Raji (cell line): ENCODE data around the gene SMARCE1.

ENCODE experiments used
- POLR2A ChIP-seq: IDR thresholded peaks from 2 replicates; pipeline ENCODE4 v1.6.1; 2011; ENCODE audit warnings: low read depth, low read length, control low read depth; ENCODE audit not compliant: insufficient read depth

Gene SMARCE1

DNA sequence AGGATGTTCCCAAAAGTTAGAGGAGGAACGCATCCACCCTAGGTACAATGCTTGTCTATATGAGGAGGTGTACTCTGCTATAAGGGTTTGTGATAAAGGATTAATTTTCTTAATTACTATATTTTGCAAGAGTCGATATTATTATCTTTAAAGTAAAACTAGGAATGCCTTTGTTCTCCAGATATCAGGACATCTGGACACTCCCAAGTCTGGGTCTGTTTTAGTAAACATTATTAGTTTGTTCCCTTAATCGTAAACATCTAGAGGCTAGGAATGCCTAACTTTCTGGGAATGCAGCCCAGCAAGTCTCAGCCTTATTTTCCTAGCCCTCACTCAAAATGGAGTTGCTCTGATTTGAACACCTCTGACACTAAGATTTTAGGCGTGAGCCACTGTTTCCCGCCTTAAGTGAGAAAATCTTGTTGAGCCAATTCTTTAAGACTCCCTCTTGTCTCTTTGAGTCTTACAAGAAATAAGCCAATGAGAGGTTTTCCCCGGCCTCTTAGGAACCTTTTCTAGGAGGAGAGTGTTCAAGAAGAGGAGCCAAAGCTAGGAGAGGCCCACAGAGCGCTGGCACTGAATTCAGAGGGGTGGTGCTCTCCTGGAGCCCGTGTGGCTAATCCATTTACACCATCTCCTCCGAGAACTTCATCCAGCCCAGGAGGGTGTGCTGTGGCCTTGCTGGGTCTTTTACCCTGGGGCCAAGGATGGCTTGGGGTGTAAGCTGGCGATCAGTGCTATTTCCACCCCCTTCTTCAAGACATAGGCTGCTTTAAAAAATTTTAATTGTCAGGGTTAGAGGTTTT, 40.9 kb downstream of the SMARCE1 start:
- no peak for TF ChIP-seq POLR2A

DNA sequence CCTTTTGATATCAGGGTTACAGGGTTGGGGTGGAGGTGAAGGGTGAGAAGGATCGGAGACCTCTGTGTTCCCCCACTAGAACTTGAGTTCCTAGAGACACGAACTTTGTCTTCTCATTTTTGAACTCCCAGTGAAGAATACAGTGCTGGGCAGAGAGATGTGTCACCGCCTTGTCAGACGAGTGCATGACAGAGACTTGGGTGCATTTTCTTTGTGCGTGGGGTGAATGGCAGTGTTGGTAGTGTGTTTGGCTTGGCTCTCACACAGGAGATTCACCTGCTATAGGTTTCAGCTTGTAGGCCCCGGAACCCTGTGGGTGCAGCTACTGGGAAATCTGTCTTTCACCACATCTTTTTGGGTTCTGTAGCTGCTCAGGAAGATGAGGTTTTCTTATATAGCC, 42.3 kb downstream of the SMARCE1 start:
- no peak for TF ChIP-seq POLR2A

DNA sequence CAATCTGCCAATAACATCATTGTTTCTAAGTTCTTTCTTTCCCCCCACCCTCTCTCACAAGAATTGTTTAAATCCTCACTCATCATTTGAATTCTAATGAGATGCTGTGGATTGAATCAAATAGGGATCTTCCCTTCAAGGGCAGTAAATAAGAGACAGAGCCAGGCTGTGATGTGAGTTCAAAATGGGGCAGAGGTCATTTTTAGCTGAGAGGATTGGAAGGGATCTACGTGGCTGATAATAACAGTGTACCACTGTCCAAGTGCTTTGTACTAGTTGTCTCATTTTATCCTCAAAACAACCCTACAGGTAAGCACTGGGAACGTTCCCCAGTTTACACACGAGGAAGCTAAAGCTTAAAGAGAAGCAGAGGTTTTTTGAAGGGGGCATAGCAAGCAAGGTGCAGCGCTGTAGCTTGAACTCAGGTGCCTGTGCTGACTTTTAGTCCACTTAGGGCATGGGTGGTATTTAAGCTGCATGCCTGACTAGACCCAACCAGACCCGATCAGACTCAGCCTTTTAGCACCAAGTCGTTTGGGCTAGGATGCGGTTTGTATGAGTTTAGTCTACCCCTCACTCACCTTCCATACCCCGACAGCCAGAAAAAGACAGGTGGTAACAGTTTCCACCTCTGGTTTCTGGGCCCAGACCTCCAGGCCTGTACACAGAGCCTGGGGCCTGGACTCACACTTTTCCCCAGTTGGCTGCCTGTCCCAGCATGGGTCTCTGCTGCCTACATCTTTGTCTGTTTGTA, 43.1 kb downstream of the SMARCE1 start:
- no peak for TF ChIP-seq POLR2A

DNA sequence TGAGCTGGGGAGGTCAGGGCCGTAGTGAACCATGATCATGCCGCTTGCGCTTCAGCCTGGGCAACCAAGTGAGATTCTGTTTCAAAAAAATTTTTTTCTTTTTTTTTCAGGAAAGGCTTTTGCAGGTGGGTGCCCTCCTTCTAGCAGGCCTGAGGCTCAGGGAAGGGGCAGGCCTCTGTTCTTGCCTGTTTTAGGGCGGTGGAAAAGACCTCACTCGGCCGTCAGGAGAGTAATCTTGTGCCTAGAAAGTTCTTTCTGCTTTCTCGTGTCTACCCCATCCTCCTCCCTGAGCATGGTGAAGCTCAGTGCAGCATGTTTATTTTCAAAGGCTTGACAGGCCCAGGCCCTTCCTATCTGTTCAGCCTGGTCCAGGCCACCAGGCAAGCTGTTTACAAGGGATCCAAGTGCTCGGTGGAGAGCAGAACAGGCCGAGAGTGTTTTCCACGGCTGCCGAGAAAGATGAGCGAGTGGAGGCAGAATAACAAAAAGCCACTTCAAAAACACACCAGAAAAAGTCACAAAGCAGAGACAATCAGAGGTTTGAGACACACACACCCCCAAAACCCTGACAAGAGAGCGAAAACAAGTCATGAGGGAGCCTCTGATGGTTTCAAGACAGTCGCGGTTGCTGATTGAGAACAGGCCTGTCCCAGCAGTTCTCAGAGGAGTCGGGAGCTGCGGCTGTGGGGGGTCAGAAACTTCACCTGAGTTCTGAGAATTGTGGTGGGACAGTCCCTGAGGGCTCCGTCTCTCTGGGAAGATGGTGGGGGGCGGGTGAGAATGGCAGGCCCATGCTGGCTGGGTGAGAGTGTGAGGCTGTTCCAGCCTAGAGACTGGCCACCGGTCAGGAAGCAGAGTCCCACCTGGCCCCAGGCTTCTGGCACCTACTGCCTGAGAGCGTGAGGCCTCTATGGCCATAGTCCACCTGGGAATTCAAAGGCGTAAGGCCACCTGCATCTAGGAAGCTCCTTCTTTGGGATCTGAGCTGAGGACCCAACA, 44.9 kb downstream of the SMARCE1 start:
- TF ChIP-seq POLR2A = no peak

DNA sequence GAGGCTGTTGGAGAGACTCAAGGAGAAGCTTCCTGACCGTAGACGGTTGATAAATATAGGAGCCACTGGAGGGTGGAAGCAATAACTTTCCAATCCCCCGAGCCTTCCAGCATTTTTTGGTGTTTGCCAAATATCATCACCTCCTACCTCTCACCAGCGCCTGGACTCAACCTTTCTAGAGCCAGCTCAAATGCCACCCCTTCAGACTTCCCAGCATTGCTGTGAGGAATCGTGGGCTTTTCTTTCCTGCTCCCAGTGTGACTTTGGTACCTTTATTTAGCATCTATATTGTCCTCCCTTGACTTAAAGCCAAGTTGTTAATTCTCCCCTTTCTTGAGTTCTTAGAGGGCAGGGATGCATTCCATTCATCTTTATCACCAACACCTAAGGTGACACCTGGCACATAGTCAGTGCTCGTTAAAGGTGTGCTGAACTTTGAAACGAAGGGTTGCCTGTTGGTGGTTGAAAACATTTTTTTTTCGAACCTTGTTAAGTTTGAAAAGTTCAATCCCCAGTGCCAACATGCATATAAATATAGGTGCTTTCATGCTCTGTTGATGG, 47.1 kb downstream of the SMARCE1 start:
- no peak for TF ChIP-seq POLR2A

DNA sequence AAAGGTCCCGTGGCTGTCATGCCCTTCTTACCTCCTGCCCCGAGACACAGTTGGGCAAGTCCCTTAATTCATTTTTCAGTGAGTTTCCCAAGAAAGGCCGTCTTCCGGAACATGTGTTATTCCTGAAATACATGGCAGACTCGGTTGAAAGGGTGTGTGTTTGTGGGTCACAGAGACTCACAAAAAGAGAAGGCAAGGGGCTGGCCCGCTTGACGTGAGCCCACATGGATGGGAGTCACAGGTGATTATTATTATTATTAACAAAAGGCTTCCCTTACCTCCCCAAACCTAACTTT, 48.2 kb downstream of the SMARCE1 start:
- TF ChIP-seq POLR2A = no peak

DNA sequence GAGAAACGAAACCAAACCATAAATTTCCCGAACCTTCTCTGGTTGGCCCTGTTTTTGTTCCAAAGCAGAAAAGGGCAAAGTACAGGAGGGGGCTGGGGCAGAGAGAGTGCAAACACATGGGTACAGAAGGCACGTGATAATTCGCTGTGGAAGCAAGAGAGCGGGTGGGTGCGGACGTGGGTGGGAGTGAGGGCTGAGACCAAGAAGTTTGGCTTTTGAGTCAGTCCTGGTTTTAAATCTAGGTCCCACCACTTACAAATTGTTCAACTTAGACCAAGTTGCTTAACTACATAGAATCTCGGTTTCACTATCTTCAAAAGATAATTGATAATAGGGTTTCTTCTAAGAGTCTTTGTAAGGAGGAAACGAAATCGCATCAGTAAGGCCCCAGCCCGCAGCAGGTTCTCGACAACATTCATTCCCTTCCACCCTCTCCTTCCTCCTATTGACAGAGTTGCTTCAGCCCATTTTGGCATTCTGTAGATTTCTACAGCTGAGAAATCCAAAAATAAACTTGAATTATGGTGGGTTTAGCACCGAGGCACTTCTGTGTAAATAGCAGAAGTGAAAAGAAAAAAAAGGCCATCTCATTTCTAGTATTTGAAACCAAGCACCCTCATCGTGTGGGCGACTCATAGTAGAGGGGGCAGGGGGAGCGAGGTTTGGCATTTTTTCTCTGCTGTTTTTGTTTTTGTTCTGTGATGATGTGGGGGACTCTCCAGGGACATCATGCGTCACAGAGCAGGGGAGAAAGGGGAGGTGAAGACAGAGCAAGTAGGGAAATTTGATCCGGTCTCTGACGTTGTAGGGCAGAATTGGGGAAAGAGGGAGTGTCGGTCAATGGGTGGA, 48.8 kb downstream of the SMARCE1 start:
- no peak for TF ChIP-seq POLR2A

DNA sequence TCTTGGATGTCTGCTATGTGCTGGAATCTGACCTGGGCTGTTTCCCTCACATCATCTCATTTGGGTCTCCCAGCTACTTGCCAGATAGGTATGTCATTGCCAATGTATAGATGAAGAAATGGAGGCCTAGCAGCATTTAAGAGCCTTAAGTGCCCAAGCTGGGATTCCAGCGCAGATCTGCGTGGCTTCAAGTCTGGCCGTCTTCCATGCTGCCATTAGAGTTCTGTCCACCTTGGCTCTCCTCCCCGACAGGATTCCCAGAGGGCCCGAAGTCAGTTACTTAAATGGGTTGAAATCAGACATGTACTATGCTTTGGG, 49.4 kb downstream of the SMARCE1 start:
- no peak for TF ChIP-seq POLR2A

DNA sequence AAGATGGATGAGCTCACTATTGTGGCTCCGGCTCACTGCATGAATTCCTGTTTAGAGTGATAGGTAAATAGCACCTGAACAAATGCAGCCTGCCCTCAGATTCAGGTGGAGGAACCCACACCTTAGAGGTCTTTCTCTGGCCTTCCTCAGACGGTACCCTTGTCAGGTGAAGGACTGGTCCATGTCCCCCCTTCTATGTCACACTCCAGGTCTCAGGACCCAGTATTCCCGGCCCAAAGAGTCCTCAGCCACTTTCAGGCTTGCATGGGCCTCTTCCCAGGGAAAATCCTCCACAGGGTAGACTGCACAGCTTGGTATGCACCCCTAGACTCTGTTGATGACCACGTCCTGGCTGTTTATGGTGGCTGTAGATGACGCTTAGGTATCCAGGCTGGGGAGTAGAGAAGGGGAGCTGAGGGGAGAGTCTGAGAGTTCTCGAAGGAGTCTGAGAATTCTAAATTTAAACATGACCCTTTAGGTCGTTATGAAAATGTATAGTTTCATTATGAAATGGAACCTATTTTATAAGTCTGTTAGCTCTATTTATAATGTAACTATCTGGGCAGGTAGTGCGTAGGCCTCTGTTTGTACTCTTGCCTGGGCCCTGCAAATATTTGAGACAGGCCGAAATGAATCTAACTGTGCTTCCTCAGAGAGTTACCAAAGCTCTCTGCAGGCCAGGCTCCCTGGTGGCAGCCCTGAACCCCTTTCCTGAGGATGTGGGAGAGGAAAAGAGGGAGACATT, 49.9 kb downstream of the SMARCE1 start:
- no peak for TF ChIP-seq POLR2A

DNA sequence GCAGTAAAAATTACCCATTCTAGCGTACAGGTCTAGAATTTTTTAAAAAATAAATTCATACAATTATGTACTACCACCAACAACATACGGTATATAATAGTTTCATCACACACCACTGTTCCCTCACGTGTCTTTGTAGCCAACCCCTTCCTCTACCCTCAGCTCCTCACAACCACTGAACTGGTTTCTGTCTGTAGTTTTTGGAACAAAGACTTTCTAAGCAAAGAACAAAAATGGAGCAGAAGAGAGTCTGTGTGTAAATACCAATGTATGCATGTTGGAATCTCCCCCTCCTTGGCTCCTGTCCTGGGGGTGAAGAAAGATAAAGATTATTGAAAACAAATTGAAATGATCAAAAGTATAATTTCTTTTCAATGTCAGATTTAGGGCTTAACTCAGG, 50.5 kb downstream of the SMARCE1 start:
- no peak for TF ChIP-seq POLR2A

DNA sequence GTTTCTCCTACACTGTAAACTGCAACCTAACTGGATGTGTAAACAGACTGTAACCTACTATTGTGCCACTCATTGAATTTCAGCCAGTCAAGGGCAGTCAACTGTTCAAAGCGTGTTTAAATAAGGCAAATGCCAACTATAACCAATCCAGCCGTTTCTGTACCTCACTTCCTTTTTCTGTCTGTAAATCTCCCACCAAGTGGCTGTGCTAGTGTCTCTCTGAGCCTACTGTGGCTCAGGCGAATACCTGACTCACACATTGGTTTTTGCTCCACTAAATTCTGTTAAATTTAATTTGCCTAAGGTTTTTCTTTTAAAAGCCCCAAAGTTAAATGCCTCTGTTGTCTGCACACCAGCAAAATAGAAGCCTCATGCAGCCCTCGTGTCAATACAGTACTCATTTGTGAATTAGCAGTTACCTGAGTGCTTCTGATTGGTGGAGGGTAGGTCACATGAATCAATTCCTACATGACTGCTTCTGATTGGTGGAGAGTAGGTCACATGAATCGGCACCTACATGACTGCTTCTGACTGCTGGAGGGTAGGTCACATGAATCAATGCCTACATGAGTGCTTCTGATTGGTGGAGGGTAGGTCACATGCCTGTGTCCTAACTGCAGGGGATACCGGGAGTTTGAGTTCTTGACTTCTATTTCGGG, 51.2 kb downstream of the SMARCE1 start:
- TF ChIP-seq POLR2A = no peak

DNA sequence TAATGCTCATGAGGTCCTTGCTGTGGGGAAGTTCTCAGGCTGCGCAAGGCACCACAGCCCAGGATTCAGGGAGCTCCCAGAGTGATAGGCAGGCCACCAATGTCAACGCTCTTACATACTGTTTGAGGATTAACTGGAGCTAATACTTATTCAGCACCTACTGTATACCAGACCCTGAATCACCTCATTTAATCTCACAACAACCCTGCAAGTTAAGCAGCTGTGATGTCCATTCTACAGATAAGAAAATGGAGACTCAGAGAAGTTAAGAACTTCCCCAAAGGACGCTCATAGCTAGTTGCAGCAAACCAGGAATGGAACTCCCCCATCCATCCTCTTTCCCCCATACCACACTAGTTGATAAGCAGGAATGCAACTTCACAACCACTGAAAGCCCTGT, 56.9 kb downstream of the SMARCE1 start:
- TF ChIP-seq POLR2A = no peak

DNA sequence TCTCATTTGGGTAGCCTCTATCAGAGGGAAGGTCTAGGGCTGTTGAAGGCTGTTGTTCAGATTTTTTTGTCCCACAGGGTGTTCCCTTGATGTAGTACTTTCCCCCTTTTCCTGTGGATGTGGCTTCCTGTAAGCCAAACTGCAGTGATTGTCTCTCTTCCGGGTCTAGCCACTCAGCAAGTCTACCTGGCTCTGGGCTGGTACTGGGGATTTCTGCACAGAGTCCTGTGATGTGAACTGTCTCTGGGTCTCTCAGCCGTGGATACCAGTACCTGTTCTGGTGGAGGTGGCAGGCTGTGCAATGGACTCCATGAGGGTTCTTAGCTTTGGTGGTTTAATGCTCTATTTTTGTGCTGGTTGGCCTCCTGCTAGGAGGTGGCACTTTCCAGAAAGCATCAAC, 59.1 kb downstream of the SMARCE1 start:
- TF ChIP-seq POLR2A = no peak
